Thoracic aorta (tissue), 2 donors: ENCODE results near the gene KIAA1755. TPM values are rescaled to one million over a fixed set of nuclear protein-coding genes. Genes with fewer than 3 reads are reported as not detected.

Experiments
- ATAC-seq: fragments of 150-250 bp; one replicate; pipeline ENCODE4 v1.8.0; 2017; ENCODE audit warnings: low read depth; ENCODE audit not compliant: insufficient number of reproducible peaks, low FRiP score
- DNase-seq: peaks from one replicate; pipeline ENCODE4 v3.0.0-alpha.2; 2020; ENCODE audit warnings: low spot score
- H3K27ac ChIP-seq, 2 donors: fragments of 200-600 bp; sonication (generic); 1 replicate in 1 of 2; 2 replicates in 1 of 2; pipeline ENCODE4 v1.5.1; 2016; ENCODE audit warnings: mild to moderate bottlenecking in 2 of 2, moderate library complexity in 2 of 2
- H3K27me3 ChIP-seq: fragments of 200-600 bp; sonication (generic); replicated peaks from 2 replicates; pipeline ENCODE4 v1.6.0; 2016; ENCODE audit warnings: mild to moderate bottlenecking; ENCODE audit not compliant: insufficient read depth
- H3K36me3 ChIP-seq: fragments of 200-600 bp; sonication (generic); one replicate; pipeline ENCODE4 v1.5.1; 2016
- H3K4me1 ChIP-seq, 2 donors: fragments of 200-600 bp; sonication (generic); 1 replicate in 1 of 2; 2 replicates in 1 of 2; pipeline versions ENCODE4 v1.5.1 to v1.6.0; 2016; ENCODE audit warnings: low read depth in 2 of 2, mild to moderate bottlenecking in 1 of 2; ENCODE audit not compliant: control insufficient read depth in 1 of 2
- H3K4me3 ChIP-seq: fragments of 200-600 bp; sonication (generic); 2 replicates; pipeline ENCODE4 v1.5.1; 2016; ENCODE audit warnings: mild to moderate bottlenecking
- H3K9me3 ChIP-seq: fragments of 200-600 bp; sonication (generic); 2 replicates; pipeline ENCODE4 v1.5.1; 2016
- total RNA-seq, 2 donors: library from RNA; depleted of rRNA; stranded (reverse); fragments of >200 nt; gene quantifications; one replicate each; pipeline versions ENCODE4 v1.1.0 to v1.2.3, GENCODE V29; 2016
- TF ChIP-seq, protein P1 (sequence below): fragments of 200-600 bp; sonication (generic); IDR thresholded peaks from one replicate; pipeline ENCODE4 v1.5.1; 2019; ENCODE audit warnings: antibody characterized with exemption

KIAA1755 gene
- total RNA-seq, 2 donors from 2014 or later: 11.0 to 45.4 TPM

DNA sequence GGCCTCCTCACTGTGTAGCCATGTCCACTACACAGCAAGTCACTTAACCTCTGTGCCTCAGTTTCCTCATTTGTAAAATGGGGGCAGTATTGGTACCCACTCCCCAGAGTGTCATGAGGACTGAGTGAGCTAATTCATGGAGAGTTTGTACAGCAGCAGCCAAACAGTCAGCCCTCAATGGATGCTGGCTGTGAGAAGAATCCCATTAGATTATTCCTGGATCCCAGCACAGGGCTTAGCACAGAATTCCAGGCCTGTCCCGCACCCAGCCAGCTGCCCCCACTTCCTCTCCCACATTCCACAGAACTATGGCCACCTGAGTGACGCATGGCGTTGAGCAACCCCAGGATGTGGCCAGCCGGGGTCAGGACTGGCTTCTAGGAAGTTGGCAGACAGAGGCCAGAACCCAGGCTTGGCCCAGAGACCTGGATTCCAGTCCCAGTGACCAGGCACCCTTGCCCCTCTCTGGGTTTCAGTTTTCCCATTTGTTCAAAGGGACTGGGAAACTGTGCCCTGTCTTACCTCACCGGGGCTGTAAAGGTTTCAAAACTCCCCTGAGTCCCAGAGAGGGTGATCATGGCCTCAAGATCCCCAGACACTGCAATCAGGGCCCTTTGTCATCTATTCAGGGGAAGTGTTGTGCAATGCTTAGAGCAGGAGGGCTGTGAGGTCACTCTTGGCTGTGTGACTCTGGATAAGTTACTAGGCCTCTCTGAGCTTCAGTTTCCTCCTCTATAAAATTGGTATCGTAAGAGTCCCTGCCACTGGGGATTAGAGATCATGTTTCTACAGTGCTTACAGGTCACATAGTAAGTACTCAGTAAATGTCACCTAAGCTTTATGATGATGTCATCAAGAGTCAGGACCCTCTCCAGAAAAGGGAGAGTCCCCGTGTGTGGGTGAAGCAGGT is 92.4 kb downstream of the KIAA1755 start:
- DNase-seq (peak; percentile 81), ATAC-seq (peak; percentile 39)
- Histone ChIP-seq H3K36me3 (no peaks in the 10 kb centered on the region), H3K27me3 (no peaks in the 10 kb centered on the region), H3K9me3 (no peaks in the 10 kb centered on the region), H3K27ac (peak overlapping the region; percentile 83 to 86), H3K4me3 (no peak overlapping the region), H3K4me1 (peaks cover 27 to 88% of the 10 kb centered on the region in 2 donors)
- TF ChIP-seq, protein P1, sequence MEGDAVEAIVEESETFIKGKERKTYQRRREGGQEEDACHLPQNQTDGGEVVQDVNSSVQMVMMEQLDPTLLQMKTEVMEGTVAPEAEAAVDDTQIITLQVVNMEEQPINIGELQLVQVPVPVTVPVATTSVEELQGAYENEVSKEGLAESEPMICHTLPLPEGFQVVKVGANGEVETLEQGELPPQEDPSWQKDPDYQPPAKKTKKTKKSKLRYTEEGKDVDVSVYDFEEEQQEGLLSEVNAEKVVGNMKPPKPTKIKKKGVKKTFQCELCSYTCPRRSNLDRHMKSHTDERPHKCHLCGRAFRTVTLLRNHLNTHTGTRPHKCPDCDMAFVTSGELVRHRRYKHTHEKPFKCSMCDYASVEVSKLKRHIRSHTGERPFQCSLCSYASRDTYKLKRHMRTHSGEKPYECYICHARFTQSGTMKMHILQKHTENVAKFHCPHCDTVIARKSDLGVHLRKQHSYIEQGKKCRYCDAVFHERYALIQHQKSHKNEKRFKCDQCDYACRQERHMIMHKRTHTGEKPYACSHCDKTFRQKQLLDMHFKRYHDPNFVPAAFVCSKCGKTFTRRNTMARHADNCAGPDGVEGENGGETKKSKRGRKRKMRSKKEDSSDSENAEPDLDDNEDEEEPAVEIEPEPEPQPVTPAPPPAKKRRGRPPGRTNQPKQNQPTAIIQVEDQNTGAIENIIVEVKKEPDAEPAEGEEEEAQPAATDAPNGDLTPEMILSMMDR: no peak

DNA sequence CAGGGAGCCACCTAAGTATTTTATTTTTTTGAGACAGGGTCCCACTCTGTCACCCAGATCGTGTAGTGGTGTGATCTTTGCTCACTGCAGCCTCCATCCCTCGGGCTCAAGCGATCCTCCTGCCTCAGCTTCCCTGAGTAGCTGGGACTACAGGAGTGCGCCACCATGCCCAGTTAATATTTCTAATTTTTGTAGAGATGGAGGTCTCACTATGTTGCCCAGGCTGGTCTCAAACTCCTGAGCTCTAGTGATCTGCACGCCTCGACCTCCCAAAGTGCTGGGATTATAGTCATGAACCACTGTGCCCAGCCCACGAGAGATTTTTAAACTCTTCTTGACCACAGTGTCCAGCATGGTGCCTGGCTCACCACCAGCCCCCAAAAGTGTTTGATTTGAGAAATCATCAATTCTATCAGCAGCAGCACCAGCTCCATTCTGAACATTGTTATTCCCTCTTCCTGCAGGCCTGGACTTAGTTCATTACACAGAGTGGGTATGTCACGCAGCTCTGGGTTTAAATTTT is 93.1 kb downstream of the KIAA1755 start:
- Histone ChIP-seq H3K27me3 (no peaks in the 10 kb centered on the region), H3K4me1 (peaks cover 27 to 88% of the 10 kb centered on the region in 2 donors), H3K36me3 (no peaks in the 10 kb centered on the region), H3K9me3 (no peaks in the 10 kb centered on the region), H3K4me3 (no peak overlapping the region), H3K27ac (peak overlapping the region; percentile 83 to 86)
- no peak for DNase-seq
- TF ChIP-seq, protein P1: no peak
- ATAC-seq: no peak

DNA sequence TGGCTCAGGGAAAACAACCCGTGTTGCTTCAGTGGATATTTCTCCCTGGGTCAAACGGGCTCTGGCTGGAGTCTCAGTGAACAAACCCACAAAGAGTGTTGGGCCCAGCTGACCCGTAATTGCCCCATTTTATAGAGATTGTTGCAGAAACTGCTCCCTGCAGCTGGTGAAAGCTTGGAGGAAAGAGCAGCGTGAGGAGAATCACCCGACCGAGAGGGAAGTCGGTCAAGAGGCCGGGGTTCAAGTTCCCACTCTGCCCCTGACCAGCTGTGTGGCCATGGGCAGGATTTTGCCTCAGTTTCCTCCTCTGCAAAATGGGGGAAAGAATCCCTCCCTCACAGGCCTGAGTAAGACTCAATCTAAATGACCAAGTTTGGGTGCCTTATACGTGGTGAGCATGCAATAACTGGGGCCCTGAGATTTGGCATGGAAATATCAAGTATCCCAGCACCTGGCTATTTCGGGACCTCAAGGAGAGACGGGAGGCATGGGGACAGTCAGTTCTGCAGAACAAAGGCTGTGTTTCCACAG is 93.8 kb downstream of the KIAA1755 start:
- Histone ChIP-seq H3K27me3 (no peaks in the 10 kb centered on the region), H3K4me1 (peaks cover 27 to 87% of the 10 kb centered on the region in 2 donors), H3K9me3 (no peaks in the 10 kb centered on the region), H3K4me3 (no peak overlapping the region), H3K36me3 (no peaks in the 10 kb centered on the region), H3K27ac (peak overlapping the region; percentile 83 to 86)
- ATAC-seq: no peak
- TF ChIP-seq, protein P1: no peak
- DNase-seq: no peak

DNA sequence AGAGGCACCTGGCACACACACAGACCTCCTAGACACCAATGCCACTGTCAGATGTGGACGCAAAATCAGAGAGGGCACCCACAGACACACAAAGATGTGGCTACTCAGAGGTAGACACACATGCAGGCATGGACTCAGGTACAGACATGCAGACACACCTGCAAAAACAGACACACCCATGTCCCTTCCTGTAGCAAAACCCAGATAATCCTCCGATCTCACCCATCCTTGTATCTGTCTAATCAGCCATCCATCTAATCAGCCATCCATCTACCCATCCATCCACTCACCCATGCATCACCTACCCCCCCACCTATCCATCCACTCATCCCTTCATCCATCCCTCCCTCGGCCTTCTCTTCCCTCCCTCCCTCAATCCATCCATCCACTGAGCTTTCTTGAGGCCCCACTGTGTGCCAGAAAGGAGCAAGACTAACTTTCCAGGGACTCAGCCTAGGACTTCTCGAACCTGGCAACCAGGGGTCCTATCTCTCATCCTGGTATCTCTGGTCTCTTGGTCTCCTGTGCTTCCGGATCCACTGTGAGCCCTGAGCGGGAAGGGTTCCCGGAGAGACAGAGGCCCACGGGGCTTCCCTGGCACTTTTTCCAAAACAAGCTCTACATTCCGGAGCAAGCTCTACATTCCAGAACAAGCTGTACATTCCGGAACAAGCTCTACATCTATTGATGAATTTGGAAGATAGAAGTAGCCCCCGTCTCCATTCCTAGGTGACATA is 94.4 kb downstream of the KIAA1755 start:
- TF ChIP-seq, protein P1: no peak
- ATAC-seq: no peak
- no peaks in the 10 kb centered on the region for H3K36me3 ChIP-seq
- H3K27me3 ChIP-seq: no peaks in the 10 kb centered on the region
- no peak overlapping the region for H3K4me3 ChIP-seq
- H3K9me3 ChIP-seq: no peaks in the 10 kb centered on the region
- DNase-seq: no peak
- peak overlapping the region; percentile 83 to 86 for H3K27ac ChIP-seq
- H3K4me1 ChIP-seq: peaks cover 27 to 87% of the 10 kb centered on the region in 2 donors
